GM10266 (cell line): ENCODE measurements around the gene FMOD.

Source experiments
- DNase-seq: peaks from one replicate; pipeline ENCODE4 v3.0.0; 2012; ENCODE audit errors: extremely low spot score
- TF ChIP-seq, protein P1 (sequence below): IDR thresholded peaks from 2 replicates; pipeline ENCODE4 v1.5.1; 2012; ENCODE audit warnings: mild to moderate bottlenecking, low read depth; ENCODE audit not compliant: control insufficient read depth, insufficient read depth; ENCODE audit errors: missing control alignments

The FMOD gene

DNA sequence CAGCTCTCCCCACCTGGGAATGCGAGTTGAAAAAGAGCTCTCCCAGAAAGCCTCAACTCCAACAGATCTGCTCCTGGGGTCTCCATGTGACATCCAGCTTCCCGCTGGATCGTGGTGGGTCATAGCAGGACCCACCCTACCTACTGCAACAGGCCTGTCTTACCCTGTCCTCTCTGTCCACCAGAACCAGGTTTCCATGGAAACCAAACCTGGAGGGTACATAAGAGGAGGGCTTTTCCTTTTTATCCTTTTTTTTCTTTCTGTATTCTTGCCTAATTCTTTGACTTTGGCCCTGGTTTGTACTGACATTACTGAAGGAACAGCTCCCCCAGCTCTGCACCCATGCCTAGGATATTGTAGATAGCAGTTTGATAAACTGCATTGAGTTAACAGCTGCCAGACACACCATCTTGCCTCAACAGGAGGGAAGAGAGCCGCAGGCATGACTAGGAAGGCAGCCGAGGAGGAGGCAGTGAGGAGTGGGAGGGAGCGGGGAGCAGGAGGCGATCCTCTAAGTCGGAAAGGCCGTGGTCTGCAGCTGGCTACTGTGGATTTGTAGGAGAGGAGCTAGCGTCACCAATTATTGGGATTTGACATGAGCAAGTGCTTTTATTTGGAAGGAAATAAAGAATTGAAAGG, 9.7 kb upstream of the FMOD start:
- DNase-seq, result no peak
- TF ChIP-seq, protein P1, sequence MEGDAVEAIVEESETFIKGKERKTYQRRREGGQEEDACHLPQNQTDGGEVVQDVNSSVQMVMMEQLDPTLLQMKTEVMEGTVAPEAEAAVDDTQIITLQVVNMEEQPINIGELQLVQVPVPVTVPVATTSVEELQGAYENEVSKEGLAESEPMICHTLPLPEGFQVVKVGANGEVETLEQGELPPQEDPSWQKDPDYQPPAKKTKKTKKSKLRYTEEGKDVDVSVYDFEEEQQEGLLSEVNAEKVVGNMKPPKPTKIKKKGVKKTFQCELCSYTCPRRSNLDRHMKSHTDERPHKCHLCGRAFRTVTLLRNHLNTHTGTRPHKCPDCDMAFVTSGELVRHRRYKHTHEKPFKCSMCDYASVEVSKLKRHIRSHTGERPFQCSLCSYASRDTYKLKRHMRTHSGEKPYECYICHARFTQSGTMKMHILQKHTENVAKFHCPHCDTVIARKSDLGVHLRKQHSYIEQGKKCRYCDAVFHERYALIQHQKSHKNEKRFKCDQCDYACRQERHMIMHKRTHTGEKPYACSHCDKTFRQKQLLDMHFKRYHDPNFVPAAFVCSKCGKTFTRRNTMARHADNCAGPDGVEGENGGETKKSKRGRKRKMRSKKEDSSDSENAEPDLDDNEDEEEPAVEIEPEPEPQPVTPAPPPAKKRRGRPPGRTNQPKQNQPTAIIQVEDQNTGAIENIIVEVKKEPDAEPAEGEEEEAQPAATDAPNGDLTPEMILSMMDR, result no peak

DNA sequence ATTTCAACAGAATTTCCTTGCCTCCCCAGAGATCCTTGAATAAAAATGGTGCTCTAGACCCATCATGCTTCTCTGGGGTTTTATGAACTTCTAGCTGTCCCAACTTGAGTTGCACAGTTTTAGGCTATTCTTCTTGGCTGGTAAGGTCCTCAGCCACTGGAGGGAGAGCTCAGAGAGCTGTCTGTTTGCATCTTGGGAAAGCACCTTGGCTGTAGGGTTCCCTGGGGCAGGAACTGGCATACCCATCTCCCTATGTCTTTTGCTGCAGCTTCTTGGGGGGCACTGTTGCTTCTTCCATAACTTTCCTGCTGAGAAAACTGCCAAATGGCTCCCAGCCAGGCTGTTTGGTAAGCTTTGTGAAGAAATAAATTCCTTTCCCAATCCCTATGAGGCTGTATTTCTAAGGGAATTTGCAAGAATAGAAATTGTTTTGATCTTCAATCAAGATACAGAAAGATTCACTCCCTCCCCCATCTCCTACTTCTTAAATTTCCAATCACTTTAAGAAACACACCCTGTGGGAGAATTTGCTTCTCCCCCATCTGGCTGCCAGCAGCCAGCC, 8.2 kb upstream of the FMOD start:
- no peak for DNase-seq
- TF ChIP-seq, protein P1, result no peak

DNA sequence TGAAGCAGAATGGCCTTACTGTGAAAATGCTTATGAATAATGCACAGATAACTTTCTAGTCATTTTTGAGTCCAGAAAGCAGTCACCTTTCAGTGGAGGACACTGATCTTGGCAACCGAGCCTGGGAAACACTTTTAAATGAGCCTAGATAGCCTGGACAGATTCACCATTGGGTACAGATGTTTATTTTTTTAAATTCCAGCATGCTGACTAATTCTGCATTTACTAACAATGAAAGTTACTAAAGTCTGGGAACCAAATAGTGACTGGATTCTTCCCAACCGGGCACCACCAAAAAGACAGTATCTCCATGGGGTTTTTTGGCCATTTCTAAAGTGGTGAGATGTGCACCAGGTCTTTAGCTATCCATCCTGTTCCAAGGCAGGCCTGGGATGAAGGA, 3.3 kb upstream of the FMOD start:
- no peak for DNase-seq

DNA sequence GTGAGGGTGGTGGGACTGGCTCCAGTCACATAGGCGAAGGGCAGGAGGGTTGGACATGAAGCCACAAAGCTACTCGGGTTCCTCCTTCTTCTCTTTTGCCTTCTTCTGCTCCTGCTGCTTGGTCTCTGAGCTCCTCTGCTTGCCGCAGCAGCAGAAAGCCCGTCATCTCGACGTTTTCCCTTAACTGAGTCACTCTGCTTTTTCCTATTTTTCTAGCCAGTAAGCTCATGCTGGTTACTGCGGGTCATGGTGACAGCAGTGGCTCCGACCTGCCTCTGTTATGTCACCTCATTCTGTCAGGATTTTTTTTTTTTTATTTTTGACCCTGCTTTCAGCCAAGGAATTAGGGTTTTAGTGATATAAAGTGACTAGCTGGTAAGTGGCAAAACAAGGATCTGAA, 2.6 kb upstream of the FMOD start:
- DNase-seq, result no peak
- TF ChIP-seq, protein P1, result no peak

More for the DNA sequence above, 3.3 kb upstream of the FMOD start:
- TF ChIP-seq, protein P1, result no peak

DNA sequence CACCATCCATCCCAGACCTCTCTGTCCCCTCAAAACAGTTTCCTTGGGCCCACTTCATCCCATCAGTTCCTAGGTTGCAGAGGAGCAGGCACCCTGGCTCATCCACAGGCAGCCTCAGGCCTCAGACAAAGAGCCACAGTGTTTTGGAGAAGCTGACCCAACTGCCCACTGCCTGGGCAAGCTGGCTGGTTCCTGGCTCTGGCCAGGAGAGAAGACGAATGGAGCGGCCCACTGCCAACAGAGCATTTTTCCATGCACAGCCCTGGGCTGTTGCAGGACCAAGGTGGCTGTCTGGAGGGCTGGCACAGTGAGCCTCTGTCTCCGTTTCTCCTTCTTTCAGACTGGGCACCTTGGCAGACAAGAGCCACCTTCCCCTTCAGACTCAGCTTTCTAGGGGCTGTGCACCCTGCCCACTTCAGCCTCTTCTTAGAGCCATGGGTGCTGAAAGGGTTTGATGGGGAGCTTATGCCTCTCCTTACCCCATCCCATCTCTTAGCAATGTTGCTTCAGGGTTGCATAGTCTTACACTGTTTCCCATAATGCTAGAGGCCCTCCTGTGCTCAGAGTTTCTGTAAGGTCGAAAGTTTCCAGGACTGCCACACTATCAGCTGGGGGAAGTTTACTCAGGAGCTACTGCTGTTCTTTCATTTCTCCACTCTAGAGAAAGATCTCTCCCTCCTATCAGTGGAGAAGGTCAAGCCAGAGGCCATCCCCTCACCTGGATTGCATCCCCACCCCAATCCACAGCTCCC, 973 bp downstream of the FMOD start:
- TF ChIP-seq, protein P1, result no peak
- DNase-seq, result no peak

DNA sequence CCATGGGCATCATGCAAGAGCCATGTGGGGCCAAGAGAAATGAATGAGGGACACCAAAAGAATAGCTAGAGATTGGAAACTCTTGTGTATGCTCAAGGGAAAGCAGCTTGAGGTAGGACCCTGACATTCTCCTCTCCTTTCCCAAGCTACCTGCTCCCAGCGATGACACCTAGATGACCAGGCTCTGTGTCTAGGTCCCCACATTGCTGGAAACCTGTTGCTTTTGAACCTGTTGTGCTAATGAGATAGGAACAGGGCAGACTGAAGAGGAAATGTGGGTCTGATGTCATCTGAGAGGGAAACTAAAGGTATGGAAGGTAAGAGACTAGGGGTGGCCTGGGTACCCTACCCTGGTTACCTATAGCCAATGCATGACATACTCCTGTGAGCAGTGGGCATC, 1.8 kb downstream of the FMOD start:
- DNase-seq, result no peak
- TF ChIP-seq, protein P1, result no peak

DNA sequence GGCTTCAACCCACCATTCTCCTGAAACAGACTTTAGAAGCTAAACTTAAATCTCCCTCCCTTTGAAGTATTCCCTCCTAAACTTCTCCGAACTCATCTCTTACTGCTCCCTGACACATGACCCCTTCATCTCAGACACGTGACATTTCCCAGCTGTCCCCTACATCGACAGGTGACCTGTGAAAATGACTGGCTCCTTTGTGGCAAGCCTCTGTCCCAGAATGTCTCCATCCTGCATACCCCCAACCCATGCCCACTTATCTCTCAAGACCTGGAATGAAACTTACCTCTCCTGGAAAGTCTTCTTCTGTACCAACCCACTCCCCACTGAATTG, 4.2 kb downstream of the FMOD start:
- DNase-seq, result no peak
- TF ChIP-seq, protein P1, result no peak
